IPS-15b (cell line): Measurements from ENCODE around the gene SCO1.
A peak's percentile ranks its signal among the peaks of the same experiment; 100 is the strongest.
"Not testable (repeated sequence)": the region's sequence is repeated elsewhere in the genome, so short reads cannot be mapped to it uniquely, and the experiment has no call there.

ENCODE experiments used
- H3K27me3 ChIP-seq: one replicate; pipeline ENCODE4 v1.6.1; 2013; ENCODE audit warnings: low read length; ENCODE audit not compliant: control insufficient read depth, insufficient read depth
- H3K36me3 ChIP-seq: one replicate; pipeline ENCODE4 v1.6.1; 2013; ENCODE audit warnings: low read length; ENCODE audit not compliant: control insufficient read depth, insufficient read depth
- H3K4me1 ChIP-seq: one replicate; pipeline ENCODE4 v1.6.1; 2013; ENCODE audit warnings: mild to moderate bottlenecking, low read length; ENCODE audit not compliant: control insufficient read depth, insufficient read depth
- H3K4me3 ChIP-seq: one replicate; pipeline ENCODE4 v1.5.1; 2013; ENCODE audit warnings: low read depth, low read length
- H3K9ac ChIP-seq: one replicate; pipeline ENCODE4 v1.6.1; 2013; ENCODE audit warnings: low read depth, mild to moderate bottlenecking, low read length
- H3K9me3 ChIP-seq: one replicate; pipeline ENCODE4 v1.6.1; 2013; ENCODE audit warnings: mild to moderate bottlenecking, low read length; ENCODE audit not compliant: control insufficient read depth, insufficient read depth

Gene SCO1

GRCh38 chr17:10718547-10718946, 21.2 kb upstream of the SCO1 start:
- Histone ChIP-seq H3K9me3 (no peaks in the 10 kb centered on the region), H3K36me3 (no peaks in the 10 kb centered on the region), H3K4me1 (no peaks in the 10 kb centered on the region), H3K9ac (no peak overlapping the region), H3K27me3 (no peaks in the 10 kb centered on the region), H3K4me3 (no peak overlapping the region)

GRCh38 chr17:10716218-10716617, 18.9 kb upstream of the SCO1 start:
- H3K4me1 ChIP-seq, result no peaks in the 10 kb centered on the region
- H3K4me3 ChIP-seq, result no peak overlapping the region
- H3K9ac ChIP-seq, result no peak overlapping the region
- H3K27me3 ChIP-seq, result no peaks in the 10 kb centered on the region
- no peaks in the 10 kb centered on the region for H3K9me3 ChIP-seq
- H3K36me3 ChIP-seq, result peaks cover 4% of the 10 kb centered on the region

GRCh38 chr17:10713318-10713717, 16.0 kb upstream of the SCO1 start:
- H3K9me3 ChIP-seq, result no peaks in the 10 kb centered on the region
- H3K27me3 ChIP-seq, result no peaks in the 10 kb centered on the region
- no peak overlapping the region for H3K9ac ChIP-seq
- H3K4me1 ChIP-seq, result no peaks in the 10 kb centered on the region
- H3K4me3 ChIP-seq, result no peak overlapping the region
- peaks cover 4% of the 10 kb centered on the region for H3K36me3 ChIP-seq

- Histone ChIP-seq H3K36me3 (peaks cover 2% of the 10 kb centered on the region), H3K4me1 (no peaks in the 10 kb centered on the region), H3K27me3 (no peaks in the 10 kb centered on the region), H3K4me3 (no peak overlapping the region), H3K9me3 (no peaks in the 10 kb centered on the region), H3K9ac (no peak overlapping the region)
Measured at GRCh38 chr17:10705727-10706126, 8.4 kb upstream of the SCO1 start.

- Histone ChIP-seq H3K9ac (no peak overlapping the region), H3K4me3 (no peak overlapping the region), H3K9me3 (no peaks in the 10 kb centered on the region), H3K27me3 (no peaks in the 10 kb centered on the region), H3K36me3 (peaks cover under 1% of the 10 kb centered on the region), H3K4me1 (peaks cover 3% of the 10 kb centered on the region)
Measured at GRCh38 chr17:10702574-10702973, 5.2 kb upstream of the SCO1 start.

GRCh38 chr17:10699856-10700255, 2.5 kb upstream of the SCO1 start:
- H3K9me3 ChIP-seq, result no peaks in the 10 kb centered on the region
- no peaks in the 10 kb centered on the region for H3K27me3 ChIP-seq
- H3K4me1 ChIP-seq, result peaks cover 6% of the 10 kb centered on the region
- H3K4me3 ChIP-seq, result no peak overlapping the region
- H3K36me3 ChIP-seq, result no peaks in the 10 kb centered on the region
- H3K9ac ChIP-seq, result no peak overlapping the region

GRCh38 chr17:10698096-10698818, 924 bp upstream of the SCO1 start:
- H3K9ac ChIP-seq, result peak overlapping the region; percentile 85

GRCh38 chr17:10695875-10696407, 1.4 kb downstream of the SCO1 start:
- not testable (repeated sequence) for H3K27me3 ChIP-seq, H3K9me3 ChIP-seq, H3K4me1 ChIP-seq, H3K9ac ChIP-seq
- Histone ChIP-seq H3K4me3 (peak overlapping the region; percentile 93), H3K36me3 (peaks cover 11% of the 10 kb centered on the region)

More at GRCh38 chr17:10698096-10698818, 924 bp upstream of the SCO1 start:
- Histone ChIP-seq H3K9me3 (no peaks in the 10 kb centered on the region), H3K4me3 (peak overlapping the region; percentile 93), H3K27me3 (no peaks in the 10 kb centered on the region), H3K36me3 (peaks cover under 1% of the 10 kb centered on the region), H3K4me1 (peaks cover 6% of the 10 kb centered on the region)

- H3K36me3 ChIP-seq, result peaks cover 17% of the 10 kb centered on the region
- no peaks in the 10 kb centered on the region for H3K27me3 ChIP-seq
- no peak overlapping the region for H3K4me3 ChIP-seq
- no peak overlapping the region for H3K9ac ChIP-seq
- H3K9me3 ChIP-seq, result no peaks in the 10 kb centered on the region
- no peaks in the 10 kb centered on the region for H3K4me1 ChIP-seq
Measured at GRCh38 chr17:10687499-10687898, 9.8 kb downstream of the SCO1 start.

GRCh38 chr17:10683853-10684252, 13.5 kb downstream of the SCO1 start:
- peaks cover 25% of the 10 kb centered on the region for H3K36me3 ChIP-seq
- H3K4me1 ChIP-seq, result no peaks in the 10 kb centered on the region
- no peak overlapping the region for H3K9ac ChIP-seq
- H3K27me3 ChIP-seq, result no peaks in the 10 kb centered on the region
- H3K9me3 ChIP-seq, result no peaks in the 10 kb centered on the region
- H3K4me3 ChIP-seq, result no peak overlapping the region

- Histone ChIP-seq H3K9ac (no peak overlapping the region), H3K4me1 (no peaks in the 10 kb centered on the region), H3K9me3 (no peaks in the 10 kb centered on the region), H3K27me3 (no peaks in the 10 kb centered on the region), H3K4me3 (no peak overlapping the region), H3K36me3 (peaks cover 25% of the 10 kb centered on the region)
Measured at GRCh38 chr17:10681866-10682446, 15.4 kb downstream of the SCO1 start.

- H3K9ac ChIP-seq, result no peak overlapping the region
- no peaks in the 10 kb centered on the region for H3K4me1 ChIP-seq
- no peaks in the 10 kb centered on the region for H3K9me3 ChIP-seq
- peaks cover 12% of the 10 kb centered on the region for H3K36me3 ChIP-seq
- no peaks in the 10 kb centered on the region for H3K27me3 ChIP-seq
- no peak overlapping the region for H3K4me3 ChIP-seq
Measured at GRCh38 chr17:10674704-10675103, 22.6 kb downstream of the SCO1 start.
